RPMI7951 (cell line): ENCODE data around the gene TLR7. TPM values are rescaled to one million over a fixed set of nuclear protein-coding genes. Genes with fewer than 3 reads are reported as not detected.

ENCODE experiments used
- DNase-seq: peaks from one replicate; pipeline ENCODE4 v3.0.0-alpha.2; 2012; ENCODE audit warnings: low read depth
- total RNA-seq: library from RNA; depleted of rRNA; stranded (reverse); fragments of >200 nt; shearing (Covaris generic); gene quantifications from 2 replicates; pipeline ENCODE4 v1.2.3, GENCODE V29; 2014; rRNA removed

Gene TLR7
- not detected in 2 replicates for total RNA-seq

DNA sequence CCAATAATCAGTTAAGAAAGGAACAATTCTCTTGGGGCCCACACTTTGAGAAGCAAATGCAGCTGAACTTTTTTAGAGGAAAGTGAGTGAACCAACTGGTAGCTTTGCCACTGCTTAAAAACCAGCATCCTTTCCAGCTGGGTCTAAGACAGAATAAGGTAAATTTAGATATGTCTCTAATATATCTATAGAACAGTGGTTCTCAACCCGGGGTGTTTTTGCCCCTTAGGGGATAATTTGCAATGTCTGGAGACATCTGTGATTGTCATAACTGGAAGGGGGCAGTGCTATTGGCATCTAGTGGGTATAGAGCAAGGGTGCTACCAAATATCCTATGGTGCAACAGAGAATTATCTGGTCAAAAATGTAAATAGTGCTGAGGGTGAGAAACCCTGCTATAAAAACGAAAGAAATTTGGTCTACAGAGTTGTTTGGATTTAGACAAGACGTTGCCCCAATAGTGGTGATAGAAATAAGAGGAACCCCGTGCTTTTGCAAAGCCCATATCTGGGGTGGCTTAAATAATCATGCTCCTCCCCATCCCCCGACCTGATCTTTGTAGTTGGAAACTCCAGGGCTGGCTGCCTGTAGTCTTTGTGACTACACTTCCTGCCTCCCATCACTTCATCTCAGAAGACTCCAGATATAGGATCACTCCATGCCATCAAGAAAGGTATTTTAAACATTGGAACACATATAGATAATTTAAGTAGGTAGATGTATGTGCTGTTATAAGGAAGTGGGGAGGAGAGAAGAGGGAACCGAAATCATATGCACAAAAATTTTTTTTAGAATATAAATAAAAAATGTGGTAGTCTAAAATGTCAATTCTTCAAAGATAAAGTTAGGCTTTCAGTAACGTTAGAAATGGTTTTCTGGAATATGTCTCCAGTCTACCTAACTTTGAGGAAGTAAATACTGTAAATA lies at the start of gene TLR7:
TLR7 (plus strand) TSS at position 622 of the 927 bp plus-strand sequence. CDS start 507 bp downstream, outside the sequence.
- no peak for DNase-seq

- no peak for DNase-seq
These were observed 49.3 kb upstream of the TLR7 start for GRCh38 chrX:12817528-12817927.

DNA sequence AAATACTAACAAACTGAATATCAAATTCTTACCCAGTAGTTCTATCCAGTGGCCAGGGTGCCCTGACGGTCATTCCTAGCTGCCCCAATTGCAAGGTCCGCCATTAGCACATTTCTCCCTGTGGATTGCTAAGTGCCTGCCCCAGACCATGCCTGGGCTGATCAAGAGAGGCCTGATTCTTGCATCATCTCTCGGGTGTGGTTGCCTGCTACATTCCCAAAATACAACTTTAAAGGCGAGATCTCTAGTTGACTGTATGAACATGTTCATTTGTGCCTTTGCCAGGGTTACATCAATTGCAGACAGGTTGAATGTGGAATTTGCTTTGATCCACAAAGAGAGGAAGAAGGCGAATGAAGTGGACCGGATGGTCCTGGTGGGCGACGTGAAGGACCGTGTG lies 47.6 kb upstream of the TLR7 start:
- no peak for DNase-seq

GRCh38 chrX:12820737-12821136 lies 46.1 kb upstream of the TLR7 start:
- DNase-seq: no peak

- no peak for DNase-seq
These were observed 41.9 kb upstream of the TLR7 start for GRCh38 chrX:12824944-12825343.

GRCh38 chrX:12825801-12826200 lies 41.1 kb upstream of the TLR7 start:
- peak; percentile 85 for DNase-seq

- no peak for DNase-seq
These were observed 23.7 kb upstream of the TLR7 start for GRCh38 chrX:12843061-12843667.

DNA sequence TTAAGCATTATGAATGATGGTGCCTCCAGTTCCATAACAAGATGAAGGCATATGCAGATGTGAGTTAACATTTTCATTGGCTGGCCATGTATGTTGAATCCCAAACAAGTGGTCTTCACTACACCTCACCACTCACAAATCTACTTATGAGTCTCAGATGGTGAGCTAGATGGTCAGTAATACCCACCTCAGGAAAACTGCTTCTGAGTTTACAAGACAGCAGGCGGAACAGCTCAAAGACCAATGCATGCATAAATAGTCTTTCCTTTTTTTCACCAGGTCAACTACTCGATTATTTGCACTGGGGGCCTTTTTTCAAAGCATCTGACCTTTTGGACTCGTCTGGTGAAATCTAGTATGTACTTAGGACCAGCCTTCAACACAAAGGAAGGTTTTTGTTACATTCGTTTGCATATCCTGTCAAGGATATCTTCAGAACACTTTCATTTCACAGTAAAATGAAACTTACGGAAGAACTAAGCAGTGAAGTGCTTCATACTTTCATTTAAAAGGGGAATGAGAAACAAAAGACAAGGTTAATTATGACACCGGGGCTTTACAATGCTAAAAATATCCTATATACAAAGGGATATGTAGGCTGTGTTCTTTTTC lies 23.1 kb upstream of the TLR7 start:
- DNase-seq: no peak

GRCh38 chrX:12844319-12844718 lies 22.6 kb upstream of the TLR7 start:
- no peak for DNase-seq

- no peak for DNase-seq
These were observed 1.5 kb upstream of the TLR7 start for GRCh38 chrX:12865359-12865758.

- DNase-seq: peak; percentile 3
These were observed 813 bp downstream of the TLR7 start for GRCh38 chrX:12867685-12868084.

GRCh38 chrX:12868747-12869146 lies 1.9 kb downstream of the TLR7 start:
- no peak for DNase-seq

GRCh38 chrX:12871257-12871656 lies 4.4 kb downstream of the TLR7 start:
- DNase-seq: no peak

DNA sequence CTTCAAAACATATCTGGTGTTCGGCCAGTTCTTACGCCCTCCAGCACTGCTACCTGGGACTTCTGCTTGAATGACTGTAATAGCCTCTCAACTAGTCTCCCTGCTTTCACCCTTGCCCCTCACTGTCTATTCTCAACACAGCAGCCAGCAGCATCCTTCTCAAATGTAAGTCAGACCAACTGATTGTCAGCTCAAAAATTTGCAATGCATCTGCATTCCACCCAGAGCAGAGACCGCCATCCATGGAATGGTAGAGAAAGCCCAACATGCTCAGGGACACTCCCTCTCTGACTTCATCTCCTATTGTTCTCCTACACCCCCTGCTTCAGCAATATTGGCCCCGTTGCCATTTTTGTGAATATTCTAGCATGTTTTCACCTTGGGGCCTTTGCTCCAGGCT lies 5.9 kb downstream of the TLR7 start:
- no peak for DNase-seq

- DNase-seq: no peak
These were observed 7.7 kb downstream of the TLR7 start for GRCh38 chrX:12874581-12874980.

GRCh38 chrX:12877386-12877785 lies 10.5 kb downstream of the TLR7 start:
- DNase-seq: peak; percentile 13

DNA sequence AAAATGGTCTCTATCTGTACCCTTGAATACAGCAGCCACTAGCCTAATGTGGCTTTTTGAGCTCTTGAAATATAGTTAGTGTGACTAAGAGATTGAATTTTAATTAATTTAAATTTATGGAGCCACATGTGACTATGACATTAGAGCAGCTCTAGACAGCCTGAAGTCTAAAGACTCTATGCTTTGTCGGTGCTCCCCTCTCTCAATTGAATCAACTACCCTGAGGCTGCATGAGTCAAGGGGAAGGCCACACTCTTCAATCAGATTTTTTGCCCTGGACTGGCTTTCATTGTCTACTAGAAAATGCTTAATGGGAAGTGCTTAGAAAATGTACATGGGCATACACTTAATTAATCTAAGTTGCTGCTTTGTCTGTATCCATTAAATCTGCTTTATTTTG lies 11.7 kb downstream of the TLR7 start:
- DNase-seq: peak; percentile 62

DNA sequence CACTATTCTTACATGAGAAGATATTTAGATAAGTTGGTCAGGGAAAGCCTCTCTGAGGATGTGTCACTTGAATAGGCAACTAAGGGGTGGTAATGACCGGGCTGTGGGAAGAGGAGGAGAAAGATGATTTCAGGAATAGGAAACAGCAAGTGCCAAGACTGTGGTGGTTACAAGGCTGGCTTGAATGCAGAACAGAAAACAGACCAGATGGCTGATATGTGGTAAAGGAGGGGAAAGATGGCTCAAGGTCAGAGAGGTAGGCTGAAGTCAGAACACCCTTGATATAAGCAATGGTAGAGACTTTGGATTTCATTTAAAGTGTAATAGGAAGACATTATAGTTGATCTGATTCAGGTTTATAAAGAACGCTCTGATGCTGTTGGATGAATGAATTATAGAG lies 15.0 kb downstream of the TLR7 start:
- no peak for DNase-seq

- no peak for DNase-seq
These were observed 18.6 kb downstream of the TLR7 start for GRCh38 chrX:12885508-12885907.

DNA sequence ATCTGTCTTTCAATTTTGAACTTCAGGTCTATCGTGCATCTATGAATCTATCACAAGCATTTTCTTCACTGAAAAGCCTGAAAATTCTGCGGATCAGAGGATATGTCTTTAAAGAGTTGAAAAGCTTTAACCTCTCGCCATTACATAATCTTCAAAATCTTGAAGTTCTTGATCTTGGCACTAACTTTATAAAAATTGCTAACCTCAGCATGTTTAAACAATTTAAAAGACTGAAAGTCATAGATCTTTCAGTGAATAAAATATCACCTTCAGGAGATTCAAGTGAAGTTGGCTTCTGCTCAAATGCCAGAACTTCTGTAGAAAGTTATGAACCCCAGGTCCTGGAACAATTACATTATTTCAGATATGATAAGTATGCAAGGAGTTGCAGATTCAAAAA lies 19.7 kb downstream of the TLR7 start:
- DNase-seq: no peak

DNA sequence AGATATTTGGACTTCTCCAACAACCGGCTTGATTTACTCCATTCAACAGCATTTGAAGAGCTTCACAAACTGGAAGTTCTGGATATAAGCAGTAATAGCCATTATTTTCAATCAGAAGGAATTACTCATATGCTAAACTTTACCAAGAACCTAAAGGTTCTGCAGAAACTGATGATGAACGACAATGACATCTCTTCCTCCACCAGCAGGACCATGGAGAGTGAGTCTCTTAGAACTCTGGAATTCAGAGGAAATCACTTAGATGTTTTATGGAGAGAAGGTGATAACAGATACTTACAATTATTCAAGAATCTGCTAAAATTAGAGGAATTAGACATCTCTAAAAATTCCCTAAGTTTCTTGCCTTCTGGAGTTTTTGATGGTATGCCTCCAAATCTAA lies 20.3 kb downstream of the TLR7 start:
- DNase-seq: no peak

DNA sequence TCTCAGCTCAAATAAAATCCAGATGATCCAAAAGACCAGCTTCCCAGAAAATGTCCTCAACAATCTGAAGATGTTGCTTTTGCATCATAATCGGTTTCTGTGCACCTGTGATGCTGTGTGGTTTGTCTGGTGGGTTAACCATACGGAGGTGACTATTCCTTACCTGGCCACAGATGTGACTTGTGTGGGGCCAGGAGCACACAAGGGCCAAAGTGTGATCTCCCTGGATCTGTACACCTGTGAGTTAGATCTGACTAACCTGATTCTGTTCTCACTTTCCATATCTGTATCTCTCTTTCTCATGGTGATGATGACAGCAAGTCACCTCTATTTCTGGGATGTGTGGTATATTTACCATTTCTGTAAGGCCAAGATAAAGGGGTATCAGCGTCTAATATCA lies 20.9 kb downstream of the TLR7 start:
- no peak for DNase-seq

- DNase-seq: peak; percentile 27
These were observed 23.6 kb downstream of the TLR7 start for GRCh38 chrX:12890467-12890866.
